GM12878 (cell line): ENCODE measurements around the gene SLX4IP. TPM values are rescaled to one million over a fixed set of nuclear protein-coding genes. Genes with fewer than 3 reads are reported as not detected.

Experiments
- BHLHE40 ChIP-seq, 2 experiments: fragments of 450-650 bp in 1 of 2; IDR thresholded peaks; 2 replicates each; pipeline ENCODE4 v1.6.1; 2011 to 2017; ENCODE audit warnings: low read depth in 2 of 2, borderline replicate concordance in 1 of 2, improper control_type of control experiment in 1 of 2, low read length in 1 of 2, mild to moderate bottlenecking in 1 of 2
- BRCA1 ChIP-seq: IDR thresholded peaks from 2 replicates; pipeline ENCODE4 v1.6.1; 2011; ENCODE audit warnings: low read depth, low read length, improper control_type of control experiment
- CBX3 ChIP-seq: fragments of 200-600 bp; sonication (generic); IDR thresholded peaks from 2 replicates; pipeline ENCODE4 v1.6.1; 2016; ENCODE audit warnings: low read depth, borderline replicate concordance
- CHD2 ChIP-seq: IDR thresholded peaks from 2 replicates; pipeline ENCODE4 v1.6.1; 2011; ENCODE audit warnings: low read depth, low read length, improper control_type of control experiment, borderline replicate concordance
- EGR1 ChIP-seq, 2 experiments: IDR thresholded peaks; 1 replicate in 1 of 2; 2 replicates in 1 of 2; pipeline ENCODE4 v1.6.1; 2011 to 2012; ENCODE audit warnings: low read depth in 2 of 2, low read length in 2 of 2, borderline replicate concordance in 1 of 2, mild to moderate bottlenecking in 1 of 2, moderate library complexity in 1 of 2
- GATAD2B ChIP-seq: fragments of 450-650 bp; conservative IDR thresholded peaks from 2 replicates; pipeline ENCODE4 v1.6.1; 2017; ENCODE audit warnings: low read depth, mild to moderate bottlenecking, moderate library complexity
- IKZF2 ChIP-seq, 2 experiments: fragments of 450-650 bp; IDR thresholded peaks; 2 replicates each; pipeline ENCODE4 v1.6.1; 2017; ENCODE audit warnings: mild to moderate bottlenecking in 2 of 2, moderate library complexity in 2 of 2
- KLF5 ChIP-seq: fragments of 450-650 bp; IDR thresholded peaks from 2 replicates; pipeline ENCODE4 v1.6.1; 2014; ENCODE audit warnings: mild to moderate bottlenecking; ENCODE audit not compliant: partially characterized antibody
- MEF2A ChIP-seq: IDR thresholded peaks from 2 replicates; pipeline ENCODE4 v1.6.1; 2011; ENCODE audit warnings: low read depth, mild to moderate bottlenecking, low read length, moderate library complexity; ENCODE audit not compliant: insufficient read depth
- NFIC ChIP-seq: IDR thresholded peaks from 2 replicates; pipeline ENCODE4 v1.6.1; 2012; ENCODE audit warnings: low read depth, mild to moderate bottlenecking, inconsistent platforms, low read length, moderate library complexity
- NR2C1 ChIP-seq: fragments of 450-650 bp; IDR thresholded peaks from 2 replicates; pipeline ENCODE4 v1.6.1; 2017; ENCODE audit warnings: antibody characterized with exemption, mild to moderate bottlenecking, moderate library complexity
- NRF1 ChIP-seq: conservative IDR thresholded peaks from 2 replicates; pipeline ENCODE4 v1.6.1; 2011; ENCODE audit warnings: mild to moderate bottlenecking, low read depth, low read length, improper control_type of control experiment
- POLR2A ChIP-seq: IDR thresholded peaks from 2 replicates; pipeline ENCODE4 v1.6.1; 2011; ENCODE audit warnings: low read depth, mild to moderate bottlenecking, low read length
- POLR2AphosphoS5 ChIP-seq: IDR thresholded peaks from 2 replicates; pipeline ENCODE4 v1.6.1; 2011; ENCODE audit warnings: mild to moderate bottlenecking, low read length, inconsistent platforms
- RCOR1 ChIP-seq: conservative IDR thresholded peaks from 2 replicates; pipeline ENCODE4 v1.6.1; 2012; ENCODE audit warnings: low read depth, low read length, improper control_type of control experiment
- SMAD5 ChIP-seq: IDR thresholded peaks from 2 replicates; pipeline ENCODE4 v1.6.1; 2016; ENCODE audit warnings: antibody characterized with exemption, low read depth
- SP1 ChIP-seq: IDR thresholded peaks from one replicate; pipeline ENCODE4 v1.6.1; 2011; ENCODE audit warnings: low read depth, low read length
- TCF12 ChIP-seq: IDR thresholded peaks from 2 replicates; pipeline ENCODE4 v1.6.1; 2011; ENCODE audit warnings: low read depth, mild to moderate bottlenecking, low read length
- TCF3 ChIP-seq: IDR thresholded peaks from 2 replicates; pipeline ENCODE4 v1.6.1; 2012; ENCODE audit warnings: low read depth, mild to moderate bottlenecking, low read length, borderline replicate concordance; ENCODE audit not compliant: insufficient read depth
- ZNF217 ChIP-seq: fragments of 450-650 bp; IDR thresholded peaks from 2 replicates; pipeline ENCODE4 v1.6.1; 2017; ENCODE audit warnings: antibody characterized with exemption, mild to moderate bottlenecking
- ZNF622 ChIP-seq: fragments of 450-650 bp; IDR thresholded peaks from 2 replicates; pipeline ENCODE4 v1.6.1; 2017; ENCODE audit warnings: mild to moderate bottlenecking, inconsistent platforms
- polyA plus RNA-seq, 11 experiments: library from polyadenylated mRNA; depleted of rRNA in 4 of 11; unstranded in 6 of 11; stranded (reverse) in 5 of 11; fragments of >200 nt; fragmentation: Nextera tagmentation in 4 of 11; fragmentation: Illumina TruSeq in 1 of 11; extraction: Ambion mirVana in 4 of 11; extraction: Trizol in 1 of 11; gene quantifications; 1 replicate in 1 of 11; 2 replicates in 10 of 11; pipeline versions ENCODE4 v1.2.1 to v1.2.3, GENCODE V29; 2011 to 2016; ENCODE audit warnings: inconsistent platforms in 2 of 11, missing spikeins in 2 of 11, low read depth in 1 of 11
- total RNA-seq, 4 experiments: library from RNA; depleted of rRNA in 3 of 4; stranded (reverse); fragments of >200 nt in 3 of 4; fragmentation: Illumina TruSeq in 1 of 4; extraction: Trizol in 1 of 4; gene quantifications; 2 replicates each; pipeline versions ENCODE4 v1.2.1 to v1.2.3, GENCODE V29; 2013 to 2021
- TF ChIP-seq, protein P1 (sequence below): fragments of 450-650 bp; IDR thresholded peaks from 2 replicates; pipeline ENCODE4 v1.6.1; 2017; ENCODE audit warnings: mild to moderate bottlenecking
- TF ChIP-seq, protein P2 (sequence below): fragments of 450-650 bp; IDR thresholded peaks from 2 replicates; pipeline ENCODE4 v1.6.1; 2017; ENCODE audit warnings: borderline replicate concordance
- TF ChIP-seq, protein P3 (sequence below): fragments of 450-650 bp; conservative IDR thresholded peaks from 2 replicates; pipeline ENCODE4 v1.6.1; 2017; ENCODE audit warnings: mild to moderate bottlenecking, moderate library complexity
- TF ChIP-seq, protein P4 (sequence below): fragments of 450-650 bp; IDR thresholded peaks from 2 replicates; pipeline ENCODE4 v1.6.1; 2014; ENCODE audit warnings: mild to moderate bottlenecking
- TF ChIP-seq, protein P5 (sequence below): fragments of 450-650 bp; IDR thresholded peaks from 2 replicates; pipeline ENCODE4 v1.6.1; 2016; ENCODE audit warnings: mild to moderate bottlenecking

Gene SLX4IP
- total and polyA plus RNA-seq, 10 of the 15 experiments (the other 5 are each of a cell fraction or from before 2014, with no cell fraction given) = 2.2 to 11.0 (median 6.3) TPM

DNA sequence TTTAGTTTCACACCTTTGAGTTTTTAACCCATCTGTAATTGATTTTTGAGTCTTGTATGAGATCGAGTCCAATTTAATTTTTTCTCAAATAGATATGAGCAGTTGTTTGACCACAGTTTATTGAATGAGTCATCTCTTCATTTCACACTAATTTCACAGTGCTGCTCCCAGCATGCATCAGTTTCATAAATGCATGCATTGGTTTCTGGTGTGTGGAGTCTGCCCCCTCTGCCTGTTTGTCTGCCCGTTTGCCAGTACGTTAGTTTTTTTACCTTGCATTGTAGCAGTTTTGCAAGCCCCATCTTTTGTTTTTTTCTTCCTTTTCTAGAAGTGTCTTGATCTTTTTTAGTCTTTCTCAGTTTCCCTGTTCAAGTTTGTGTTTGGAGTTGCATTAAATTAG, 11.9 kb downstream of the SLX4IP start (continued):
- TF ChIP-seq, protein P1, sequence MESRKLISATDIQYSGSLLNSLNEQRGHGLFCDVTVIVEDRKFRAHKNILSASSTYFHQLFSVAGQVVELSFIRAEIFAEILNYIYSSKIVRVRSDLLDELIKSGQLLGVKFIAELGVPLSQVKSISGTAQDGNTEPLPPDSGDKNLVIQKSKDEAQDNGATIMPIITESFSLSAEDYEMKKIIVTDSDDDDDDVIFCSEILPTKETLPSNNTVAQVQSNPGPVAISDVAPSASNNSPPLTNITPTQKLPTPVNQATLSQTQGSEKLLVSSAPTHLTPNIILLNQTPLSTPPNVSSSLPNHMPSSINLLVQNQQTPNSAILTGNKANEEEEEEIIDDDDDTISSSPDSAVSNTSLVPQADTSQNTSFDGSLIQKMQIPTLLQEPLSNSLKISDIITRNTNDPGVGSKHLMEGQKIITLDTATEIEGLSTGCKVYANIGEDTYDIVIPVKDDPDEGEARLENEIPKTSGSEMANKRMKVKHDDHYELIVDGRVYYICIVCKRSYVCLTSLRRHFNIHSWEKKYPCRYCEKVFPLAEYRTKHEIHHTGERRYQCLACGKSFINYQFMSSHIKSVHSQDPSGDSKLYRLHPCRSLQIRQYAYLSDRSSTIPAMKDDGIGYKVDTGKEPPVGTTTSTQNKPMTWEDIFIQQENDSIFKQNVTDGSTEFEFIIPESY = no peak
- TF ChIP-seq IKZF2 (IDR thresholded peaks at IDR 0.05) = peak; percentile 72 to 87
- TF ChIP-seq, protein P2, sequence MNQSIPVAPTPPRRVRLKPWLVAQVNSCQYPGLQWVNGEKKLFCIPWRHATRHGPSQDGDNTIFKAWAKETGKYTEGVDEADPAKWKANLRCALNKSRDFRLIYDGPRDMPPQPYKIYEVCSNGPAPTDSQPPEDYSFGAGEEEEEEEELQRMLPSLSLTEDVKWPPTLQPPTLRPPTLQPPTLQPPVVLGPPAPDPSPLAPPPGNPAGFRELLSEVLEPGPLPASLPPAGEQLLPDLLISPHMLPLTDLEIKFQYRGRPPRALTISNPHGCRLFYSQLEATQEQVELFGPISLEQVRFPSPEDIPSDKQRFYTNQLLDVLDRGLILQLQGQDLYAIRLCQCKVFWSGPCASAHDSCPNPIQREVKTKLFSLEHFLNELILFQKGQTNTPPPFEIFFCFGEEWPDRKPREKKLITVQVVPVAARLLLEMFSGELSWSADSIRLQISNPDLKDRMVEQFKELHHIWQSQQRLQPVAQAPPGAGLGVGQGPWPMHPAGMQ = no peak
- TF ChIP-seq ZNF622 = no peak
- TF ChIP-seq NR2C1 = no peak
- TF ChIP-seq NRF1 = no peak
- TF ChIP-seq TCF3 = no peak
- no peak; the same call in 1 of the 2 replicates for TF ChIP-seq GATAD2B
- TF ChIP-seq, protein P3, sequence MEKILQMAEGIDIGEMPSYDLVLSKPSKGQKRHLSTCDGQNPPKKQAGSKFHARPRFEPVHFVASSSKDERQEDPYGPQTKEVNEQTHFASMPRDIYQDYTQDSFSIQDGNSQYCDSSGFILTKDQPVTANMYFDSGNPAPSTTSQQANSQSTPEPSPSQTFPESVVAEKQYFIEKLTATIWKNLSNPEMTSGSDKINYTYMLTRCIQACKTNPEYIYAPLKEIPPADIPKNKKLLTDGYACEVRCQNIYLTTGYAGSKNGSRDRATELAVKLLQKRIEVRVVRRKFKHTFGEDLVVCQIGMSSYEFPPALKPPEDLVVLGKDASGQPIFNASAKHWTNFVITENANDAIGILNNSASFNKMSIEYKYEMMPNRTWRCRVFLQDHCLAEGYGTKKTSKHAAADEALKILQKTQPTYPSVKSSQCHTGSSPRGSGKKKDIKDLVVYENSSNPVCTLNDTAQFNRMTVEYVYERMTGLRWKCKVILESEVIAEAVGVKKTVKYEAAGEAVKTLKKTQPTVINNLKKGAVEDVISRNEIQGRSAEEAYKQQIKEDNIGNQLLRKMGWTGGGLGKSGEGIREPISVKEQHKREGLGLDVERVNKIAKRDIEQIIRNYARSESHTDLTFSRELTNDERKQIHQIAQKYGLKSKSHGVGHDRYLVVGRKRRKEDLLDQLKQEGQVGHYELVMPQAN = no peak
- TF ChIP-seq, protein P4, sequence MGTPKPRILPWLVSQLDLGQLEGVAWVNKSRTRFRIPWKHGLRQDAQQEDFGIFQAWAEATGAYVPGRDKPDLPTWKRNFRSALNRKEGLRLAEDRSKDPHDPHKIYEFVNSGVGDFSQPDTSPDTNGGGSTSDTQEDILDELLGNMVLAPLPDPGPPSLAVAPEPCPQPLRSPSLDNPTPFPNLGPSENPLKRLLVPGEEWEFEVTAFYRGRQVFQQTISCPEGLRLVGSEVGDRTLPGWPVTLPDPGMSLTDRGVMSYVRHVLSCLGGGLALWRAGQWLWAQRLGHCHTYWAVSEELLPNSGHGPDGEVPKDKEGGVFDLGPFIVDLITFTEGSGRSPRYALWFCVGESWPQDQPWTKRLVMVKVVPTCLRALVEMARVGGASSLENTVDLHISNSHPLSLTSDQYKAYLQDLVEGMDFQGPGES = no peak
- no peak for TF ChIP-seq RCOR1
- no peak for TF ChIP-seq EGR1 (IDR thresholded peaks at IDR 0.05; ENCODE audit: borderline replicate concordance in 1 of 2, low read depth in 2 of 2, low read length in 2 of 2)
- TF ChIP-seq ZNF217 = no peak; the same call in 1 of the 2 replicates
- TF ChIP-seq BHLHE40 (IDR thresholded peaks at IDR 0.05; ENCODE audit: borderline replicate concordance in 1 of 2, low read depth in 2 of 2, low read length in 1 of 2) = peak; percentile 48 to 61; a peak in 3 of 4 replicates
- TF ChIP-seq CHD2 = no peak
- peak; percentile 84 for TF ChIP-seq NFIC
- no peak for TF ChIP-seq SMAD5
- TF ChIP-seq POLR2AphosphoS5 = no peak
- TF ChIP-seq CBX3 = no peak
- TF ChIP-seq KLF5 = no peak
- TF ChIP-seq, protein P5, sequence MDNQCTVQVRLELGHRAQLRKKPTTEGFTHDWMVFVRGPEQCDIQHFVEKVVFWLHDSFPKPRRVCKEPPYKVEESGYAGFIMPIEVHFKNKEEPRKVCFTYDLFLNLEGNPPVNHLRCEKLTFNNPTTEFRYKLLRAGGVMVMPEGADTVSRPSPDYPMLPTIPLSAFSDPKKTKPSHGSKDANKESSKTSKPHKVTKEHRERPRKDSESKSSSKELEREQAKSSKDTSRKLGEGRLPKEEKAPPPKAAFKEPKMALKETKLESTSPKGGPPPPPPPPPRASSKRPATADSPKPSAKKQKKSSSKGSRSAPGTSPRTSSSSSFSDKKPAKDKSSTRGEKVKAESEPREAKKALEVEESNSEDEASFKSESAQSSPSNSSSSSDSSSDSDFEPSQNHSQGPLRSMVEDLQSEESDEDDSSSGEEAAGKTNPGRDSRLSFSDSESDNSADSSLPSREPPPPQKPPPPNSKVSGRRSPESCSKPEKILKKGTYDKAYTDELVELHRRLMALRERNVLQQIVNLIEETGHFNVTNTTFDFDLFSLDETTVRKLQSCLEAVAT = peak; percentile 93
- no peak for TF ChIP-seq POLR2A
- no peak; the same call in none of the 2 replicates for TF ChIP-seq MEF2A
- TF ChIP-seq SP1 = peak; percentile 15
- no peak for TF ChIP-seq BRCA1
- TF ChIP-seq TCF12 = no peak
